C4-2B (cell line): Measurements from ENCODE around the gene PIAS4.
A peak's percentile ranks its signal among the peaks of the same experiment; 100 is the strongest.

Experiments used
- CTCF ChIP-seq: fragments of 450-650 bp; conservative IDR thresholded peaks from 2 replicates; pipeline ENCODE4 v1.5.1; 2017; ENCODE audit warnings: mild to moderate bottlenecking
- ZFX ChIP-seq: fragments of 450-650 bp; IDR thresholded peaks from 2 replicates; pipeline ENCODE4 v1.6.1; 2017

DNA sequence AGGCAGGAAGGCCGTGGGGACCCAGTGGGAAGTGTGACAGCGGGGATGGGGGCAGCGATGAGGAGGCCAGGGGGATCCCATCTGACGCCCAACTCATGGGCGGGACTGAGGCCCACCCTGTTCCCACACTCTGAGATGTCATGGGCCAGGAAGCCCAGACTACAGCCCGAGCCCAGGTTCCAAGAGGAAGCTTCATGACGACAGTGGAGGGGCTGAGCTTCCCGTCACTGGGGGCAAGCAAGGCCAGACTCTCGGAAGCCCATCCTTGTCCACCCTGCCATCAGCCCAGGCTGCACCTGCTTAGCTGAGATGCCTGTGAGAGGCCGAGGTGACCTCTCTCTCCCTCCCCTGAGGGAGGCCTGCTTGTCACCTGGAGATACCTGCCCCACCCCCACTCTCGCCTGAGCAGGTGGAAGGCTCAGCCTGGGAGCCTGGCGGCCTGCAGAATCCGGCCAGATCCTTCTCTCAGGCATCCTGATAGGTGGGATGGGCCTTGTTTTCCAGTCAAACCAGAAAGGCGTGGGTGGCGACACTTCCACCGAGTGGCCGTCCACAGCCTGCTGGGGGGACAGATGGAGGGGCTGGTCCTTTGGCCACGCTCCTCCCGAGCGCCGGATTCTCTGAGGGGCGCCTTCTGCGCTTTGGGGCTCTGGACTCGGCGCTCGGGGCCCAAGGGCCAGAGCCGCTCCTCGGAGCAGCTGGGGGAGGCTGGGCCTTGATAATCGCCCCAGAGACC is 54.3 kb downstream of the PIAS4 start:
- TF ChIP-seq CTCF (no peak), ZFX (0 out of 2 replicates have a peak, but pooled peaks have one; percentile 18)
